Trophoblast cell (in vitro differentiated cells and primary cell): ENCODE data around the gene NPLOC4.

ENCODE experiments used
- DNase-seq, 2 donors: peaks; one replicate each; pipeline ENCODE4 v3.0.0-alpha.2; 2016
- H2AFZ ChIP-seq: 2 replicates; pipeline ENCODE4 v1.6.1; 2013; ENCODE audit warnings: low read length, moderate library complexity, mild to moderate bottlenecking; ENCODE audit not compliant: insufficient read depth, poor library complexity
- H2AK5ac ChIP-seq: 2 replicates; pipeline ENCODE4 v1.6.1; 2013; ENCODE audit warnings: mild to moderate bottlenecking, low read length
- H2BK120ac ChIP-seq: 2 replicates; pipeline ENCODE4 v1.6.1; 2013; ENCODE audit warnings: low read length, mild to moderate bottlenecking, moderate library complexity; ENCODE audit not compliant: insufficient read depth, poor library complexity
- H2BK12ac ChIP-seq: 2 replicates; pipeline ENCODE4 v1.6.1; 2013; ENCODE audit warnings: mild to moderate bottlenecking, low read length, moderate library complexity
- H2BK5ac ChIP-seq: 2 replicates; pipeline ENCODE4 v1.6.1; 2013; ENCODE audit warnings: low read length, low read depth, moderate library complexity, mild to moderate bottlenecking; ENCODE audit not compliant: poor library complexity
- H3K14ac ChIP-seq: 2 replicates; pipeline ENCODE4 v1.6.1; 2013; ENCODE audit warnings: mild to moderate bottlenecking, low read length
- H3K18ac ChIP-seq: 2 replicates; pipeline ENCODE4 v1.6.1; 2013; ENCODE audit warnings: mild to moderate bottlenecking, low read length
- H3K23ac ChIP-seq: 2 replicates; pipeline ENCODE4 v1.6.1; 2013; ENCODE audit warnings: low read length
- H3K27ac ChIP-seq: 2 replicates; pipeline ENCODE4 v1.5.1; 2013; ENCODE audit warnings: low read depth, mild to moderate bottlenecking, inconsistent platforms, low read length, moderate library complexity
- H3K27me3 ChIP-seq: 2 replicates; pipeline ENCODE4 v1.6.1; 2013; ENCODE audit warnings: inconsistent platforms, mild to moderate bottlenecking, low read length, moderate library complexity; ENCODE audit not compliant: insufficient read depth
- H3K36me3 ChIP-seq, 2 experiments: 1 replicate in 1 of 2; 2 replicates in 1 of 2; pipeline ENCODE4 v1.6.1; 2013; ENCODE audit warnings: low read length in 2 of 2, mild to moderate bottlenecking in 2 of 2, moderate library complexity in 1 of 2; ENCODE audit not compliant: insufficient read depth in 2 of 2, control insufficient read depth in 1 of 2
- H3K4ac ChIP-seq: 2 replicates; pipeline ENCODE4 v1.6.1; 2013; ENCODE audit warnings: low read depth, mild to moderate bottlenecking, low read length, moderate library complexity
- H3K4me1 ChIP-seq, 2 experiments: 1 replicate in 1 of 2; 2 replicates in 1 of 2; pipeline ENCODE4 v1.6.1; 2013; ENCODE audit warnings: low read length in 2 of 2, mild to moderate bottlenecking in 2 of 2, moderate library complexity in 1 of 2; ENCODE audit not compliant: insufficient read depth in 2 of 2, control insufficient read depth in 1 of 2
- H3K4me2 ChIP-seq: 2 replicates; pipeline ENCODE4 v1.6.1; 2013; ENCODE audit warnings: inconsistent platforms, mild to moderate bottlenecking, low read length, moderate library complexity
- H3K4me3 ChIP-seq: 2 replicates; pipeline ENCODE4 v1.5.1; 2013; ENCODE audit warnings: mild to moderate bottlenecking, low read depth, low read length, inconsistent platforms
- H3K79me1 ChIP-seq: one replicate; pipeline ENCODE4 v1.6.1; 2013; ENCODE audit warnings: low read length
- H3K79me2 ChIP-seq: 2 replicates; pipeline ENCODE4 v1.6.1; 2013; ENCODE audit warnings: low read length, mild to moderate bottlenecking; ENCODE audit not compliant: control insufficient read depth, insufficient read depth, poor library complexity
- H3K9ac ChIP-seq: 2 replicates; pipeline ENCODE4 v1.6.1; 2013; ENCODE audit warnings: mild to moderate bottlenecking, low read length
- H3K9me3 ChIP-seq: 2 replicates; pipeline ENCODE4 v1.6.1; 2013; ENCODE audit warnings: low read depth, mild to moderate bottlenecking, control low read depth, inconsistent platforms, low read length; ENCODE audit not compliant: insufficient read depth
- H4K12ac ChIP-seq: 2 replicates; pipeline ENCODE4 v1.6.1; 2013; ENCODE audit warnings: low read depth, mild to moderate bottlenecking, low read length, moderate library complexity
- H4K8ac ChIP-seq: 2 replicates; pipeline ENCODE4 v1.6.1; 2013; ENCODE audit warnings: low read depth, mild to moderate bottlenecking, low read length, moderate library complexity
- H4K91ac ChIP-seq: one replicate; pipeline ENCODE4 v1.6.1; 2013; ENCODE audit warnings: low read depth, mild to moderate bottlenecking, low read length, moderate library complexity
- WGBS: extraction: QIAGEN DNeasy Blood & Tissue Kit; methylation state at CpG from one replicate; pipeline ENCODE4 v1.1.7; 2013; ENCODE audit warnings: missing lambda C conversion rate; ENCODE audit not compliant: insufficient read length, insufficient coverage; ENCODE audit errors: extremely low coverage; 5-methylcytosine and 5-hydroxymethylcytosine counted together

NPLOC4 gene

DNA sequence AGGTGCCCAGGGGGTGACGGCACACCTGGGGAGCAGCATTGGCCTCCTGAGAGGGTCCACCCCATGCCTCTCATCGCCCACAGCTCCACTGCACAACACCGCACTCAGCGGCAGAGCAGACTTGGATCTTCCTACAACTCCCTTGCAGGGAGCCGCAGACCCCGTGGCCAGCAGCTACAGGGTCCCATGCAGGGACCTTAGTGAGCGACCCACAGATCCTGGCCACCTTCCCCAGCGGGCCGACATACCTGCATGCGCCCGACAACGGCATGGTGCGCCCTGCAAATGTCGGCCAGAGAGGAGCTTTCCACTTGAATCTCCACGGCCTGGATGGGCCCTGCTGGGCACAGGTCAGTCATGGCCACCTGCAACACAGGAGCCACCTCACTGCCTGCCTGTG is 93.2 kb downstream of the NPLOC4 start:
- no peaks in the 10 kb centered on the region for H3K27me3 ChIP-seq
- H3K4me3 ChIP-seq, result no peak overlapping the region
- no peaks in the 10 kb centered on the region for H3K4me1 ChIP-seq
- no peaks in the 10 kb centered on the region for H3K79me2 ChIP-seq
- H3K23ac ChIP-seq, result no peak overlapping the region
- H3K18ac ChIP-seq, result no peak overlapping the region
- no peak overlapping the region for H3K9ac ChIP-seq
- no peak overlapping the region for H3K14ac ChIP-seq
- WGBS, result no CpG with 5 or more reads among the region's 15 CpGs
- no peak overlapping the region for H3K27ac ChIP-seq
- no peak overlapping the region for H3K4me2 ChIP-seq
- no peak overlapping the region for H2BK5ac ChIP-seq
- H3K36me3 ChIP-seq, result peaks cover 66 to 72% of the 10 kb centered on the region in 2 experiments
- no peak overlapping the region for H2AK5ac ChIP-seq
- no peak overlapping the region for H2BK120ac ChIP-seq
- no peak overlapping the region for H4K91ac ChIP-seq
- no peaks in the 10 kb centered on the region for H3K79me1 ChIP-seq
- H4K8ac ChIP-seq, result no peak overlapping the region
- DNase-seq, result no peak
- no peak overlapping the region for H3K4ac ChIP-seq
- no peaks in the 10 kb centered on the region for H3K9me3 ChIP-seq
- no peak overlapping the region for H2AFZ ChIP-seq
- no peak overlapping the region for H4K12ac ChIP-seq
- H2BK12ac ChIP-seq, result no peak overlapping the region

GRCh38 chr17:81543339-81543675 is 93.6 kb downstream of the NPLOC4 start:
- peaks cover 69 to 73% of the 10 kb centered on the region in 2 experiments for H3K36me3 ChIP-seq
- H4K12ac ChIP-seq, result no peak overlapping the region
- no peak overlapping the region for H2BK5ac ChIP-seq
- no peak overlapping the region for H3K4me2 ChIP-seq
- no peaks in the 10 kb centered on the region for H3K4me1 ChIP-seq
- no peaks in the 10 kb centered on the region for H3K79me1 ChIP-seq
- no peaks in the 10 kb centered on the region for H3K79me2 ChIP-seq
- H2AK5ac ChIP-seq, result no peak overlapping the region
- no peaks in the 10 kb centered on the region for H3K27me3 ChIP-seq
- H4K8ac ChIP-seq, result no peak overlapping the region
- no peak overlapping the region for H3K4ac ChIP-seq
- H3K23ac ChIP-seq, result no peak overlapping the region
- H2AFZ ChIP-seq, result no peak overlapping the region
- no peak overlapping the region for H3K4me3 ChIP-seq
- no peak overlapping the region for H2BK120ac ChIP-seq
- H4K91ac ChIP-seq, result no peak overlapping the region
- H3K9ac ChIP-seq, result no peak overlapping the region
- no peak overlapping the region for H3K27ac ChIP-seq
- no peaks in the 10 kb centered on the region for H3K9me3 ChIP-seq
- no peak for DNase-seq
- H2BK12ac ChIP-seq, result no peak overlapping the region
- H3K14ac ChIP-seq, result no peak overlapping the region
- no CpG with 5 or more reads among the region's 14 CpGs for WGBS
- no peak overlapping the region for H3K18ac ChIP-seq

DNA sequence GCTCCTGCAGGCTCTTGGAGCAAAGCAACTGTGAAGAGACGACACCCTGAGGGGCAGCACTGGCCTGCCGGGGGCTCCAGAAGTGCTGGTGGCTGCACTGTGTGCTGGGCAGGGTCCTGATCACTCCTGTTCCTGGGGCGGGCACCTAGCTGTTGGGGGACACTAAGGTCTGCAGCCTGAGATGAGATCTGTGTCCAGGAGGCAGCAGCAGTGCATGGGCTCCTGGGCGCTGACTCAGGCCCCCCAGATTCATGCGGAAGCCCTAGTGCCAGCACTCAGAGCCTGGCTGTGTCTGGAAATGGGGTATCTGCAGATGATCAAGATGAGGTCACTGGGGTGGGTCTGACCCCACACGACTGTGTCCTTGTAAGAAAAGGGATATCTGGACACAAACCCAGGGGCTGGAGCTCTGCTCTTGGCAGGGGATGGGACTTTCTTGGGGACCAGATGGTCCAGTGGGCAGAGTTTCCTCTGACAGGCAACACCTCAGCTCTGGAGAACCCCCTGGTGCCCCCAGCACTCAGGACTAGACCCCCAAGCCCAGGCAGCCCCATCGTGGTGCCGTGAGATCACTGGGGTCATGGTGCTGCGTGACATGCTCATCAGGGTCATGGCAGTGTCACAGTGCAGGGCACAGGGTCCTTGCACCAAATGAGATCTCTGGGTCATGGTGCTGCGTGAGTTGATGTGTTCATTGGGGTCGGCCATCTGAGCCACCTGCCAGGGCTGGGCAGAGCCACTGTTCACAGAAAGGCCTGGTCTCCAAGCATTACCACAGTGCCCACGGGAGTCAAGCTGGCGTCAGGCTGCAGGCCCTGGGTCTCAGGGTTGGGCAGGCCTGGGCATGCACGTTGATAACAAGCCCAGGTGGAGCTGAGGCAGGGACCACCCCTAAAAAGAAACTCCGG is 94.2 kb downstream of the NPLOC4 start:
- no peak overlapping the region for H4K91ac ChIP-seq
- no peak overlapping the region for H3K27ac ChIP-seq
- no peak overlapping the region for H3K23ac ChIP-seq
- no peak for DNase-seq
- H3K14ac ChIP-seq, result no peak overlapping the region
- H3K4me3 ChIP-seq, result no peak overlapping the region
- H3K4me2 ChIP-seq, result no peak overlapping the region
- no peaks in the 10 kb centered on the region for H3K4me1 ChIP-seq
- H3K4ac ChIP-seq, result no peak overlapping the region
- H3K79me2 ChIP-seq, result no peaks in the 10 kb centered on the region
- H3K27me3 ChIP-seq, result no peaks in the 10 kb centered on the region
- H3K18ac ChIP-seq, result no peak overlapping the region
- H4K8ac ChIP-seq, result no peak overlapping the region
- H4K12ac ChIP-seq, result no peak overlapping the region
- H2BK5ac ChIP-seq, result no peak overlapping the region
- no peak overlapping the region for H2AK5ac ChIP-seq
- no peak overlapping the region for H2BK12ac ChIP-seq
- H3K79me1 ChIP-seq, result no peaks in the 10 kb centered on the region
- H3K9ac ChIP-seq, result no peak overlapping the region
- WGBS, result no CpG with 5 or more reads among the region's 15 CpGs
- no peaks in the 10 kb centered on the region for H3K9me3 ChIP-seq
- peaks cover 64 to 69% of the 10 kb centered on the region in 2 experiments for H3K36me3 ChIP-seq
- no peak overlapping the region for H2BK120ac ChIP-seq
- no peak overlapping the region for H2AFZ ChIP-seq

DNA sequence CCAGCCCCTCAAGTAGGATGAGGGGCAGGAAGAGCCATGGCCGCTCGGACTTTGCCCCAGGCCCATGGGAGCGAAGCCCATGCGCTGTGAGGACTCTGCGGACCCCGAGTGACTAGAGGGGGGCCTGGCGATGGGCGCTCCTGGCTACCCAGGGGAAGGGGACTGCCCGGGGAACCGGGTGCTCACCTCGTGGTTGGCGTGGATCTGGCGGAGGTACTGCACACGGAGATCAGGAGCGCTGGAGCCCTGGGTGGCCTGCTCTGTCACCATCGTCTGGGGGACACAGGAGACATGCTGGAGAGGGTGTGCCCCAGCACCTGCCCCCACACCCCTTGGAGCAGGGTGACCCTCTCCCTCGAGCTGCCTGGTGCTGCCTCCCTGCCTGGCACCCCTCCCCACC is 95.8 kb downstream of the NPLOC4 start:
- no peak overlapping the region for H2AFZ ChIP-seq
- H3K79me1 ChIP-seq, result no peaks in the 10 kb centered on the region
- no peak overlapping the region for H3K4me3 ChIP-seq
- no peak overlapping the region for H2AK5ac ChIP-seq
- peaks cover 6% of the 10 kb centered on the region for H3K27me3 ChIP-seq
- WGBS, result no CpG with 5 or more reads among the region's 17 CpGs
- peaks cover 50 to 54% of the 10 kb centered on the region in 2 experiments for H3K36me3 ChIP-seq
- no peak overlapping the region for H3K4me2 ChIP-seq
- no peak overlapping the region for H2BK5ac ChIP-seq
- H3K23ac ChIP-seq, result no peak overlapping the region
- H2BK12ac ChIP-seq, result no peak overlapping the region
- H3K9me3 ChIP-seq, result peaks cover 8% of the 10 kb centered on the region
- no peak overlapping the region for H3K18ac ChIP-seq
- H4K91ac ChIP-seq, result no peak overlapping the region
- no peak overlapping the region for H4K12ac ChIP-seq
- no peak overlapping the region for H3K9ac ChIP-seq
- DNase-seq, result no peak
- H2BK120ac ChIP-seq, result no peak overlapping the region
- peaks cover 0 to 1% of the 10 kb centered on the region in 2 experiments for H3K4me1 ChIP-seq
- H4K8ac ChIP-seq, result no peak overlapping the region
- no peaks in the 10 kb centered on the region for H3K79me2 ChIP-seq
- H3K27ac ChIP-seq, result no peak overlapping the region
- no peak overlapping the region for H3K14ac ChIP-seq
- H3K4ac ChIP-seq, result no peak overlapping the region
